Loucy (cell line): ENCODE measurements around the gene LRRC17.

ENCODE experiments used
- H2AFZ ChIP-seq: fragments of 200-600 bp; sonication (generic); 2 replicates; pipeline ENCODE4 v1.6.0; 2016; ENCODE audit warnings: antibody characterized with exemption, mild to moderate bottlenecking, low read length, moderate library complexity
- H3F3A ChIP-seq: fragments of 200-600 bp; 2 replicates; pipeline ENCODE4 v1.6.0; 2016; ENCODE audit warnings: antibody characterized with exemption, low read depth, mild to moderate bottlenecking
- H3K27me3 ChIP-seq: fragments of 200-600 bp; sonication (generic); 2 replicates; pipeline ENCODE4 v1.6.1; 2014; ENCODE audit warnings: low read length, mild to moderate bottlenecking; ENCODE audit not compliant: insufficient read depth, poor library complexity, severe bottlenecking
- H3K36me3 ChIP-seq: fragments of 200-600 bp; sonication (generic); 2 replicates; pipeline ENCODE4 v1.6.1; 2016; ENCODE audit warnings: low read length; ENCODE audit not compliant: insufficient read depth
- H3K4me1 ChIP-seq: fragments of 200-600 bp; sonication (generic); 2 replicates; pipeline ENCODE4 v1.5.1; 2014; ENCODE audit warnings: low read length, mild to moderate bottlenecking; ENCODE audit not compliant: insufficient read depth, poor library complexity, severe bottlenecking
- H3K4me2 ChIP-seq: fragments of 200-600 bp; sonication (generic); 2 replicates; pipeline ENCODE4 v1.6.0; 2014; ENCODE audit warnings: antibody characterized with exemption, low read length, low read depth, mild to moderate bottlenecking; ENCODE audit not compliant: poor library complexity, severe bottlenecking
- H3K4me3 ChIP-seq: fragments of 200-600 bp; sonication (generic); 2 replicates; pipeline ENCODE4 v1.5.1; 2014; ENCODE audit warnings: low read length, mild to moderate bottlenecking, mixed read lengths; ENCODE audit not compliant: poor library complexity, severe bottlenecking
- H3K79me2 ChIP-seq: fragments of 200-600 bp; sonication (generic); 2 replicates; pipeline ENCODE4 v1.6.1; 2014; ENCODE audit warnings: low read length; ENCODE audit not compliant: insufficient read depth
- H3K9ac ChIP-seq: fragments of 200-600 bp; sonication (generic); 2 replicates; pipeline ENCODE4 v1.6.0; 2014; ENCODE audit warnings: mild to moderate bottlenecking, low read depth, low read length, moderate library complexity; ENCODE audit not compliant: poor library complexity, severe bottlenecking
- H3K9me2 ChIP-seq: fragments of 200-600 bp; sonication (generic); replicated peaks from 2 replicates; pipeline ENCODE4 v1.6.1; 2016; ENCODE audit warnings: low read depth, low read length, mixed read lengths
- H3K9me3 ChIP-seq: fragments of 200-600 bp; sonication (generic); 2 replicates; pipeline ENCODE4 v1.6.1; 2014; ENCODE audit warnings: mild to moderate bottlenecking, antibody characterized with exemption, low read length, low read depth; ENCODE audit not compliant: insufficient read depth
- H4K20me1 ChIP-seq: fragments of 200-600 bp; sonication (generic); 2 replicates; pipeline ENCODE4 v1.6.0; 2014; ENCODE audit warnings: antibody characterized with exemption, low read length, mild to moderate bottlenecking; ENCODE audit not compliant: insufficient read depth, poor library complexity, severe bottlenecking
- CTCF ChIP-seq: fragments of 200-600 bp; sonication (generic); conservative IDR thresholded peaks from 2 replicates; pipeline ENCODE4 v1.5.1; 2014; ENCODE audit warnings: mild to moderate bottlenecking, antibody characterized with exemption, low read length
- EZH2phosphoT487 ChIP-seq: fragments of 200-600 bp; IDR thresholded peaks from 2 replicates; pipeline ENCODE4 v1.6.1; 2018; ENCODE audit warnings: antibody characterized with exemption, mild to moderate bottlenecking, moderate library complexity, borderline replicate concordance

Gene LRRC17

GRCh38 chr7:102916426-102916825, 3.6 kb downstream of the LRRC17 start:
- no peaks in the 10 kb centered on the region for H4K20me1 ChIP-seq
- no peaks in the 10 kb centered on the region for H3K9me3 ChIP-seq
- no peak overlapping the region for H3K4me3 ChIP-seq
- H3K36me3 ChIP-seq, result no peaks in the 10 kb centered on the region
- no peak overlapping the region for H3K4me2 ChIP-seq
- H3F3A ChIP-seq, result no peaks in the 10 kb centered on the region
- H3K4me1 ChIP-seq, result no peaks in the 10 kb centered on the region
- H2AFZ ChIP-seq, result no peak overlapping the region
- no peaks in the 10 kb centered on the region for H3K79me2 ChIP-seq
- TF ChIP-seq CTCF, result no peak
- TF ChIP-seq EZH2phosphoT487, result no peak
- no peaks in the 10 kb centered on the region for H3K9me2 ChIP-seq
- no peak overlapping the region for H3K9ac ChIP-seq
- no peaks in the 10 kb centered on the region for H3K27me3 ChIP-seq

GRCh38 chr7:102916881-102917280, 4.1 kb downstream of the LRRC17 start:
- Histone ChIP-seq H3K9me3 (no peaks in the 10 kb centered on the region), H3K36me3 (no peaks in the 10 kb centered on the region), H3K4me3 (no peak overlapping the region), H3K4me1 (no peaks in the 10 kb centered on the region), H3K79me2 (no peaks in the 10 kb centered on the region), H4K20me1 (no peaks in the 10 kb centered on the region), H3F3A (no peaks in the 10 kb centered on the region), H3K9ac (no peak overlapping the region), H3K27me3 (no peaks in the 10 kb centered on the region), H2AFZ (no peak overlapping the region), H3K9me2 (no peaks in the 10 kb centered on the region), H3K4me2 (no peak overlapping the region)
- no peak for TF ChIP-seq EZH2phosphoT487
- TF ChIP-seq CTCF, result no peak

GRCh38 chr7:102917436-102918353, 4.9 kb downstream of the LRRC17 start:
- Histone ChIP-seq H3K27me3 (no peaks in the 10 kb centered on the region), H3K36me3 (no peaks in the 10 kb centered on the region), H2AFZ (no peak overlapping the region), H3K4me1 (no peaks in the 10 kb centered on the region), H3K9ac (no peak overlapping the region), H3K4me2 (no peak overlapping the region), H4K20me1 (no peaks in the 10 kb centered on the region), H3K79me2 (no peaks in the 10 kb centered on the region), H3K9me3 (no peaks in the 10 kb centered on the region), H3F3A (no peaks in the 10 kb centered on the region), H3K4me3 (no peak overlapping the region), H3K9me2 (no peaks in the 10 kb centered on the region)
- TF ChIP-seq CTCF (peak; percentile 29), EZH2phosphoT487 (no peak)
